ENCODE data around the gene CDK16. TPM values are rescaled to one million over a fixed set of nuclear protein-coding genes. Genes with fewer than 3 reads are reported as not detected.

CDK16 gene
- total RNA-seq, 1 experiment from 2014 or later, result 82.1 TPM

- H3K79me2 ChIP-seq (ENCODE audit: low read depth), result no peaks in the 10 kb centered on the region
- no peaks in the 10 kb centered on the region for H3F3A ChIP-seq (ENCODE audit: insufficient read depth, low read depth)
- H3K4me2 ChIP-seq, result no peak overlapping the region
- no peaks in the 10 kb centered on the region for H3K4me1 ChIP-seq (replicated peaks; ENCODE audit: insufficient read depth)
- ChIA-PET CTCF (no interaction called here), POLR2A (ENCODE audit: unreplicated experiment) (no interaction called here)
- no peaks in the 10 kb centered on the region for H3K36me3 ChIP-seq (ENCODE audit: low read depth)
- H3K27me3 ChIP-seq (ENCODE audit: insufficient read depth, low read depth), result no peaks in the 10 kb centered on the region
- no peak overlapping the region for H2AFZ ChIP-seq
- intact Hi-C loops (cut with micrococcal nuclease; ENCODE audit: unreplicated experiment), result no loop called here
- H3K9me2 ChIP-seq (ENCODE audit: insufficient read depth), result no peaks in the 10 kb centered on the region
- BruUV-seq (replicated peaks), result no TSS peak
- H3K4me3 ChIP-seq, result no peak overlapping the region
- no peaks in the 10 kb centered on the region for H4K20me1 ChIP-seq (ENCODE audit: insufficient read depth)
- DNase-seq, result no peak
- no peaks in the 10 kb centered on the region for H3K9me3 ChIP-seq (ENCODE audit: insufficient read depth, low read depth)
- H3K27ac ChIP-seq, result no peak overlapping the region
- TF ChIP-seq EZH2 (IDR thresholded peaks at IDR 0.05; ENCODE audit: low read depth) (no peak), CTCF (conservative IDR thresholded peaks at IDR 0.05) (no peak)
These were observed 41.4 kb upstream of the CDK16 start for GRCh38 chrX:47177079-47177478.

- Histone ChIP-seq H3K4me2 (no peak overlapping the region), H3K27ac (no peak overlapping the region), H3K27me3 (ENCODE audit: insufficient read depth, low read depth) (no peaks in the 10 kb centered on the region), H3K4me1 (replicated peaks; ENCODE audit: insufficient read depth) (no peaks in the 10 kb centered on the region), H3K4me3 (no peak overlapping the region), H2AFZ (no peak overlapping the region), H3K9me2 (ENCODE audit: insufficient read depth) (no peaks in the 10 kb centered on the region), H4K20me1 (ENCODE audit: insufficient read depth) (no peaks in the 10 kb centered on the region), H3K36me3 (ENCODE audit: low read depth) (no peaks in the 10 kb centered on the region), H3K9me3 (ENCODE audit: insufficient read depth, low read depth) (no peaks in the 10 kb centered on the region), H3K79me2 (ENCODE audit: low read depth) (no peaks in the 10 kb centered on the region), H3F3A (ENCODE audit: insufficient read depth, low read depth) (no peaks in the 10 kb centered on the region)
- no peak for DNase-seq
- intact Hi-C loops (cut with micrococcal nuclease; ENCODE audit: unreplicated experiment), result no loop called here
- POLR2A ChIA-PET (ENCODE audit: unreplicated experiment), result no interaction called here
- CTCF ChIA-PET, result no interaction called here
- TF ChIP-seq CTCF (conservative IDR thresholded peaks at IDR 0.05) (no peak), EZH2 (IDR thresholded peaks at IDR 0.05; ENCODE audit: low read depth) (no peak)
- no TSS peak for BruUV-seq (replicated peaks)
These were observed 40.1 kb upstream of the CDK16 start for GRCh38 chrX:47178337-47178736.

GRCh38 chrX:47179221-47179927, 39.1 kb upstream of the CDK16 start:
- Histone ChIP-seq H3K9me2 (ENCODE audit: insufficient read depth) (no peaks in the 10 kb centered on the region), H4K20me1 (ENCODE audit: insufficient read depth) (no peaks in the 10 kb centered on the region), H3K4me1 (replicated peaks; ENCODE audit: insufficient read depth) (no peaks in the 10 kb centered on the region), H2AFZ (no peak overlapping the region), H3K4me2 (no peak overlapping the region), H3K27me3 (ENCODE audit: insufficient read depth, low read depth) (no peaks in the 10 kb centered on the region), H3K79me2 (ENCODE audit: low read depth) (no peaks in the 10 kb centered on the region), H3K4me3 (no peak overlapping the region), H3K27ac (no peak overlapping the region), H3F3A (ENCODE audit: insufficient read depth, low read depth) (no peaks in the 10 kb centered on the region), H3K9me3 (ENCODE audit: insufficient read depth, low read depth) (no peaks in the 10 kb centered on the region), H3K36me3 (ENCODE audit: low read depth) (no peaks in the 10 kb centered on the region)
- DNase-seq, result no peak
- BruUV-seq (replicated peaks), result no TSS peak
- ChIA-PET CTCF (no interaction called here), POLR2A (ENCODE audit: unreplicated experiment) (no interaction called here)
- intact Hi-C loops (cut with micrococcal nuclease; ENCODE audit: unreplicated experiment), result no loop called here
- TF ChIP-seq EZH2 (IDR thresholded peaks at IDR 0.05; ENCODE audit: low read depth), result no peak
- no peak for TF ChIP-seq CTCF (conservative IDR thresholded peaks at IDR 0.05)

Measured in PC-9 (cell line).